ENCODE results near the gene CYP4F11. TPM values are rescaled to one million over a fixed set of nuclear protein-coding genes. Genes with fewer than 3 reads are reported as not detected.
"Not testable (repeated sequence)": the region's sequence is repeated elsewhere in the genome, so short reads cannot be mapped to it uniquely, and the experiment has no call there.

CYP4F11 gene, protein sequence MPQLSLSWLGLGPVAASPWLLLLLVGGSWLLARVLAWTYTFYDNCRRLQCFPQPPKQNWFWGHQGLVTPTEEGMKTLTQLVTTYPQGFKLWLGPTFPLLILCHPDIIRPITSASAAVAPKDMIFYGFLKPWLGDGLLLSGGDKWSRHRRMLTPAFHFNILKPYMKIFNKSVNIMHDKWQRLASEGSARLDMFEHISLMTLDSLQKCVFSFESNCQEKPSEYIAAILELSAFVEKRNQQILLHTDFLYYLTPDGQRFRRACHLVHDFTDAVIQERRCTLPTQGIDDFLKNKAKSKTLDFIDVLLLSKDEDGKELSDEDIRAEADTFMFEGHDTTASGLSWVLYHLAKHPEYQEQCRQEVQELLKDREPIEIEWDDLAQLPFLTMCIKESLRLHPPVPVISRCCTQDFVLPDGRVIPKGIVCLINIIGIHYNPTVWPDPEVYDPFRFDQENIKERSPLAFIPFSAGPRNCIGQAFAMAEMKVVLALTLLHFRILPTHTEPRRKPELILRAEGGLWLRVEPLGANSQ
- 0.17 and 0.44 TPM in 2 replicates for total RNA-seq (2014; rRNA removed; shearing (Covaris generic))

DNA sequence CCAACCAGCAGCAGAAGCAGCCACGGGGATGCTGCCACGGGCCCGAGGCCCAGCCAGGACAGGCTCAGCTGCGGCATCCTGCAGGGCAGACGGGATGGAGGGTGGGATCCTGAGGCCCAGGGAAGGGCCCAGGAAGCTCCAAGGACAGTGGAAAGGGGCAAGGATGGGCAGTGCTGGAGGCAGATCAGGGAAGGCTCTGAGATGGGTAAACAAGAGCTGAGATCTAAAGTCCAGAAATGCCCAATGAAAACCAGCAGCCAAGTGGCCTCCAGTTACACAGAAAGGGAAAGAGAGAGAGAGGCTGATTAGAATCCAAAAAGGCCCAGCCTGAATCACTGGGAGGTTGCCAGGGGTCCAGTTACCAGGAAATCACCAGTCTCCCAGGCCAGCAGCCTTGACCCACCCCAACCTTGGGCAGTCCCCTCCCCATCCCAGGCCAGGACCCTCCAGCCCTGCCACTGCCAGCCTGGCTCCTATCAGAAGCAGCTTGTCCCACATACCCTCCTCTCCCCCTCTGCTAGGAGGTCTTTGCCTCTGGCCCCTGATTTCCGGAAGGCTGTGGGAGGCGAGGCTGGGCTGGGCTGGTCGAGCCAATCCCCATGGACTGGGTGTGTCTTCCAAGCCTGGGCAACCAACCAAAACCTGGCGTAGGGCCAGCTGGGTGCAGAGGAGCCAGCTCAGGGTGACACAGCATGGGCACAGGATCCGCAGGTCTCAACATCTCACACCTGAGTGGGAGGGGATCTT lies at the start of gene CYP4F11:
CYP4F11 (minus strand) TSS at position 198 of the 747 bp plus-strand sequence; CDS start at position 77, 121 bp downstream.
- DNase-seq (ENCODE audit: low read depth): peak; percentile 56

DNA sequence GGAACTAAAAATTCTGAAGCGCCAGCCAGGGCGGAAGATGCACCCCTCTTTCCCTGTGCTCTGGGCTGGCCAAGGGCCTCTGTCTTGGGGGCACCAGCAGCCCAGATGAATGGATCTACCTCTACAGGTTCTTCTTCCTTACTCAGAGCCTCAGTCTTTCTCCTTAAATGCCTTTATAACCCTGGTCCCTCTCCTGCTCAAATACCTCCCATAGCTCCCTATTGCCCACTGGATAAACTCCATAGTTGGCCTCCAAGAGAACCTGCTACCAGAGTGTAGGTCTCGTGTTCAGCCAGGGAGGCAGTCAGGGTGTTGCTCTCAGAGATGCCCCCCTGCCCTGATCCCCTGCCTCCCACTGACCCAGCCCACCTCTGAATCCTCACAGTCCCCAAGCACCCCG lies 45.0 kb upstream of the CYP4F11 start:
- DNase-seq (ENCODE audit: low read depth): no peak

DNA sequence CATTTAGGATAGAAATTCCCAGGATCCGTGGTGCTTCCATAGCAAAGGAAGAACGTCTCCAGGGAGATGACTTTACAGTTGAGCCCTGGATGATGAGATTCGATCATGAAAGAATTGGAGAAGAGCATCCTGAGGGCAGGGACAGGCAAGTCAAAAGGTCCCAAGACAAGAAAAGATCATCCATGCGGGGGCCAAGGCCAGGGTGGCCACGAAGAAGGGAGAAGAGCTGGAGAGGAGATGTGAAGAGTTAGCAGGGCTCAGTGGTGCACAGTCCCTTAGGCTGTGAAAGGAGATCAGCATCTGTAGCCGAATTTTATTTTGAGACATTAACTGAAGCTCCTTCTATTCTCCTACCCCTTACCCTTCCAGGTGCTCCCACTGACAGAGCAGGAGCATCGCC lies 43.4 kb upstream of the CYP4F11 start:
- DNase-seq (ENCODE audit: low read depth): no peak

DNA sequence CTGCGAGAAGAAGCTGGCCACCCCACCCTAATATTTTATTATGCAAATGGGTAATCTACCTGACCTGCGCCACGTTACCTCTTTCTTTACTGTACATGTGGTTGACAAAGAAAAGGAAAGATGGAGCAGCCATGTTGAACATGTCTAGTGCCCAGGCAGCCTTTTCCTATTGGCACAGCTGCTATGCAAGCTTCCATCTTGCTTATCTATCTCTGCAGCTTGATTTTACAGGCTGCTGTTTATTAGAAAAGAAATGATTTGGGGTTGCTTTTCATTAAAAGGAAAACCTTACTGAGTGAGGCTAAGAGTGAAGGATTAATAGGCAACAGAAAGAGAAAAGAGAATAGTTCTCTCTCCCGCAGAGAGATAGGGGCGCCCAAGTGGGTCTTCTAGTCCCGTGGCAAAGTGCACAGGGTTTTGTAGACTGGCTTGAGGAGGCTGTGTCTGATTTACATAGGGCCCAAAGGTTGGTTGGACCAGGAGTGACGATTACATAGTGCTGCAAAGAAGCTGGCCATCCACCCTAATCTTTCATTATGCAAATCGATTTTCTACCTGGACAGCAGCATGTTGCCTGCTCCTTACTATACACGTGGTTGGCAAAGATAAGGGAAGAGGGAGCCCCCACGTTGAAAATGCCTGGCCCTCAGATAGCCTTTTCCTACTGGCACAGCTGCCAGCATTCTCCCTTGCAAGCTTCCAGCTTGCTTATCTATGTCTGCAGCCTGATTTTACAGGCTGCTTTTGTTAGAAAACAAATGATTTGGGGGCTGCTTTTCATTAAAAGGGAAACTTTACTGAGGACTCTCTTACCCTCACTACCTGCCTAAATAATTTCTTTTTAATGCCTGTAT lies 42.7 kb upstream of the CYP4F11 start:
- DNase-seq (ENCODE audit: low read depth): no peak

DNA sequence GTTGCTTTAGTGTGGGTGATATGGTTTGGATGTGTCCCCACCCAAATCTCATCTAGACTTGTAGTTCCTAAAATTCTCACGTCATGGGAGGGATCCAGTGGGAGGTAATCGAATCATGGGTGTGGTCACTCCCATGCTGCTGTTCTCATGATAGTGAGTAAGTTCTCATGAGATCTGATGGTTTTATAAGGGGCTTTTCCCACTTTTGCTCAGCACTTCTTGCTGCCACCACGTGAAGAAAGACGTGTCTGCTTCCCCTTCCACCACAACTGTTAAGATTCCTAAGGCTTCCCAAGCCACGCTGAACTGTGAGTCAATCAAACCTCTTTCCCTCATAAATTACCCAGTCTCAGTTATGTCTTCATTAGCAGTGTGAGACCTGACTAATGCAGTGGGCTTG lies 40.5 kb upstream of the CYP4F11 start:
- DNase-seq (ENCODE audit: low read depth): no peak

DNA sequence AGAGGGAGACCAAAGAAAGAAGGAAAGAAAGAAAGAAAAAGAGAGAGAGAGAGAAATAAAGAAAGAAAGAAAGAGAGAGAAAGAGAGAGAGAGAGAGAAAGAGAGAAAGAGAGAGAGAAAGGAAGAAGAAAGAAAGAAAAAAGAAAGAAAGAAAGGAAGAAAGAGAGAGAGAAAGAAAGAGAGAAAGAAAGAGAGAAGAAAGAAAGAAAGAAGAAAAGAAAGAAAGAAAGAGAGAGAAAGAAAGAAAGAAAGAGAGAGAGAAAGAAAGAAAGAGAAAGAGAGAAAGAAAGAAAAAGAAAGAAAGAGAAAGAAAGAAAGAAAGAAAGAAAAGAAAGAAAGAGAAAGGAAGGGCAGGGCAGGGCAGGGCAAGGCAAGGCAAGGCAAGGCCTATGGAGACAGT lies 37.7 kb upstream of the CYP4F11 start:
- not testable (repeated sequence) for DNase-seq (ENCODE audit: low read depth)

DNA sequence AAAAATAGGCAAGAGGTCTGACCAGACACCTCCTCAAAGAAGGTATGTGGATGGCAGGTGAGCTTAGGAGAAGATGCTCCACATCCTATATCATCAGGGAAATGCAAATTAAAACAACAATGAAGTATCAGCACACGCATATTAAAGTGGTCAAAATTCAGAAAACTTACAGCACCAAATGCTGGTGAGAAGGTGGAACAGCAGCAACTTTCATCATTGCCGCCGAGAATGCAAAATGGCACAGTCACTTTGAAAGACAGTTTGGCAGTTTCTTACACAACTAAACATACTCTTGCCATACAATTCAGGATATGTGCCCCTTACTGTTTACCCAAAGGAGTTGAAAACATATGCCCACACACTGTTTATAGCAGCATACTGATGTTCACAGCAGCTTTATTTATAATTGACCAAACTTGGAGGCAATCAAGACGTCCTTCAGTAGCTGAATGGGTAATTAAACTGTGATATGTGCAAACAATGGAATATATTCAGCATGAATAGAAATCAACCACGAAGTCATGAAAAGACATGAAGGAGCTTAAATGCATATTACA lies 37.0 kb upstream of the CYP4F11 start:
- no peak for DNase-seq (ENCODE audit: low read depth)

DNA sequence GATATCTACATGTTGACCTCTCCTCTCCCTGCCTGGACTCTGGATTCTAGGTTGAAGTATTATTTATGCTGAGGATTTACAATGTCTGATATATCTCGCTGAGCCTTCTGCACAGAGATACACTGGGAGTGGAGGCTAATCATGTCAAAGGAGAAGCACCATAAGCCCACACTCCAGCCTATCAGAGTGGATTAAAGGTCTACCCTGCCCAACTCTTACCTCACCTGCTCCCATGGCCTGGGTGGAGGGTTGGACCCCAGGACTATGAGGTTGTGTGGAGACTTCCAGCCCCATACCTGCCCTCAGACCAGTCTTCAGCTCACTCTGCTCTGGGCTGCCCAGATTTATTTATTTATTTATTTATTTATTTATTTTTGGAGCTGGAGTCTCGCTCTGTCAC lies 29.9 kb upstream of the CYP4F11 start:
- DNase-seq (ENCODE audit: low read depth): no peak

DNA sequence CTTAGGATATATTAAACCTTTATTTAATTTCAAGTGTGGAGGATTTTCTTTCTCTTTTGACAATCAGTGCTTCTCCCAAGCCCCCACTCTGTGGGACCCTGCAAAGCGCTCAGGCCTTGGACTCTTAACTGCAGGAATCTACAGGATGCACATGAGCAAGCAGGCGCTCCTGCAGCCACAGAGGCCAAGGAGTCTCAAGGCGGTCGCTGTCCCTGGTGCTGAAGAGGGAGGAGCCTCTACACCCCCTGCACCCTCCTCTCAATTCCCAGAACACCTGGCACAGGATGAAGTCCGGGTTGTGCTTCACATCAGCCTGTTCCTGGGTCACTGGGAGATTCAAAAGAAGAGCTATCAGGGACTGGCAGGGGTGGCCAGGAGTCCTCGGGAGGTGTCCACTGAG lies 28.0 kb upstream of the CYP4F11 start:
- DNase-seq (ENCODE audit: low read depth): no peak

DNA sequence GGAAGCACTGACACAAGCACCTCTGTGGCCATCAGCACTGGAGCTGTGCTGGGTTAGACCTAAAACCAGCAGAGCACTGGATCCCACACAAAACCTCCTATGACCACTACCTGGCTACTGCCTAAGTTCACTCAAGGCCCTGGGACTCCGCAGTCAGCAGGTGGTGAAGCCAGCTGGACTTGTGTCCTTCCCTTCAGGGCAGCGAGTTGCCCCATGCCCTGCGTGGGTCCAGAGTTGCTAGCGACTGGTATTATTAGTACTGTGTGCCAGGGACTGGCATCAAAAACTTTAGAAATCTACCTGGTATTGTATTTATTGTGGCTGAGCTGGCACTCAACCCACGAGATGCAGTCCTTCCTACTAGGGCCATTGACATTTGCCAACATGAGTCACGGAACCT lies 20.5 kb upstream of the CYP4F11 start:
- DNase-seq (ENCODE audit: low read depth): no peak

DNA sequence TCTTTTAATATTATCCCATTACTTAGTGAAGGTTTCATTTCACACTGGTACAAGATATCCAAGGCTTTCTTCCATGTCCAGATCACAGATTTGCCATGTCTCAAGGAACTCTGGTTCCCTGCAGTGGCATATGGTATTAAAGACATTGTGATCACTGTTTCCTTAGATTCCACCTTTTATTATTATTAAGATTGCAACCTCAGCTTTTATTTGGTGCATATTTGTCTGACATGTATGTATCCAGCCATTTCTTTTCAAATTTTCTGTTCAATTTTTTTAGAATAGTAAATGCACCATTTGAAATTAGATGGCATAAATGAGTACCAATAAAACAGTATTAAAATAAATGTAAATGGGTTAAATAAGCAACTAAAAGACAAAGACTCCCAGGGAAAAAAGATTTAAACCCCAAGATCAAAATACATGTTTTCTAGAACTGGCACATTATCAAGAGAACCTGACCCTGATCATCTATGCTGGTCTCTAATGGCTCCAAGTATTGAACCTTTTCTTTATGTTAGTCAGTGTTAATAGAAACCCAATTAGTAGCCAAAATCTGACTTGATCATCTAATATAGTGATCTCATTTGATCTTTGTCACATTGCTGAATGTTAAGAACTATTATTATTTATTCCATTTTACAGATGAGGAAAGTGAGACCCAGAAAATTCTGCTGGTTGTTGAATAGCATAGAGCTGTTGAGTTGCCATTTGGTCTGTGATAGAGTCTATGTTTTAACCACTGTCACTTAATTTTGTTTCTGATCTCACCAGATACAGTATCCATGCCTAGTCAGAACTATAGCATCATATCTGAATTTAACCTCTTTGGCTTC lies 14.1 kb upstream of the CYP4F11 start, which contains the start of gene OR10H4:
OR10H4 (plus strand) TSS at position 786 of the 836 bp plus-strand sequence; CDS start at position 786, 0 bp downstream.
- DNase-seq (ENCODE audit: low read depth): no peak

DNA sequence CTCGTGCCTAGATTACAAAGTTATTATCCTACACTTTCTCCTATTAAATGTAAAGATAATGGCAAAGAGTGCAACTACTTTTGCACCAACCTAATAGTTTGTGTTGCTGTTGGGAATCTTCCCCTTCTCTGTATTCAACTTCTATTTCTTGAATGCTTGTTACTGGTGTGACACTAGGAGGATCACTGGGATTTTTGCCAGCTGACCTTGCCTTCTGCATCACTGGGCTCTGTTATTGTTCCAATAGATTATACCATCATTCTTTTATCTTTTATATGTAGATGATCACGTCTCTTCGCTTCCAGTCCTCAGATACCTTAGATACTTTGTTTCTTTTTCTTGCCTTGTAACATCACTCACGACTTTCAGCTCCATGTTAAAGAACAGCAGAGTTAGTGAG lies 11.0 kb upstream of the CYP4F11 start:
- DNase-seq (ENCODE audit: low read depth): no peak

DNA sequence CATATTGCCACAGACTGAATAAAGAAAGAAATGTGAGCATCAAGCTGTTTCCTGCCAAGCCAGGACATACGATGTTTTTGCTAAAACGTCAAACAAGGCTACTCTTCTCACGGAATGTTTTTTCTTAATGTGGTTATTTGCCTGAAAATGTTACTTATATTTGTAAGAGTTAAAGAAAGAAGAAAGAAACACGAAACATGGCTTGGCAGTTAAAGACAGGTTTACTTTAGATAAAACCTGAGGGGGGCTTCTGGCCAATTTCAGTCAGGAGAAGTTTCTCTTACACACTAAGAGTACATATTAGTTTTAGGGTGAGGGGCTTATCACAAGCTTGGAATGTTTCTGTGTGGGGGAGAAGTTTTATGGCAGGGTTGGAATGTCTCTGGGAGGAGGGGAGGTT lies 10.1 kb upstream of the CYP4F11 start:
- no peak for DNase-seq (ENCODE audit: low read depth)

DNA sequence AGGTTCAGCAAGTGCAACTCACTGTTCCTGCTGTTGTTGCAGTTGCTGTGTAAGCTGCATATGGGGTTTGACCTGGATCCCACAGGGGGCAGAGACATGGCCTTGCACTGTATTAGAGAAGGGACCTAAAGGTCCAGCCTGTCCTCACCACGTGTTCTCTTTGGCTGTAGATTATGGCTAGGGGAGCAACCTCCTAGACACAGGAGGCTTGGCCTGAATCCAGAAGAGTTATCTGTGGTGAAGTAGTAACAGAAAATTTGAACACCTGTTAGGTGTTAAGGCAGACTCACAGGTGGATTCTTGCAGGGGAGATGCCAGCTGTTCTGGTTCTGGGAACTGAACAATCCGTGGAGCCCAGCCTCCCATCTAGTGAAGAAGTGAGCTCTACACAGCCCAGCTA lies 3.4 kb upstream of the CYP4F11 start:
- DNase-seq (ENCODE audit: low read depth): no peak

DNA sequence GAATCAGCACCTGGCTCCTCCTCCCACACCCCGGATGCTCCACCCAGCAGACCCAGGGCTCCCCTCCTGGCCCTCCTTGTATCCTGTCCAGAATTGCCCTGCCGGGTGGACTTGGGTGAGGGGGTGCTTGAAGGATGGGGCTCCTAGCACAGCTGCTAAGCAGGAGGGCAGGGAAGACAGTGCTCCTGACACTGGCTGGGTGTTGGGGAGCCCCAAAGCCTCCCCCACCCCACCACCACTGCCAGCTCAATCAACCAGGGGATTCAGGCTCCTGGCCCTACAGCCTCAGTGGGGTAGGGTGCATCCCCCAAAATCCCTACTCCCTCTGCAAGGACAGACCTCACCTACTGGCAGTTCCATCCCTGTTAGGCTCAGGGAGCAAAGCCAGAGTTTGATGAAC lies 2.6 kb upstream of the CYP4F11 start:
- no peak for DNase-seq (ENCODE audit: low read depth)

DNA sequence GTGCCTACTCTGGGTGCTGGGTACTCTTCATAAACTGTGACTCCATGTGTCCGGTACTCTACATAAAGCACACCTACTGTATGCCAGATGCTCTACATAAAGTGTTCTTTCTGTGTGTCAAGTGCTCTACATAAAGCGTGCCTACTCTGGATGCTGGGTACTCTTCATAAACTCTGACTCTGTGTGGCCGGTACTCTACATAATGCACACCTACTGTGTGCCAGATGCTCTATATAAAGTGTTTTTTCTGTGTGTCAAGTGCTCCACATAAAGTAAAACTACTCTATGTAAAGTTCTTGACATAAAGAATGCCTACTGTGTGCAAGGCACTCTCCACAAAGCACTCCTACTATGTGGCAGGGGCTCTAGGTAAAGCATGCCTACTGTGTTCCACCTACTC lies 1.8 kb upstream of the CYP4F11 start:
- DNase-seq (ENCODE audit: low read depth): no peak

DNA sequence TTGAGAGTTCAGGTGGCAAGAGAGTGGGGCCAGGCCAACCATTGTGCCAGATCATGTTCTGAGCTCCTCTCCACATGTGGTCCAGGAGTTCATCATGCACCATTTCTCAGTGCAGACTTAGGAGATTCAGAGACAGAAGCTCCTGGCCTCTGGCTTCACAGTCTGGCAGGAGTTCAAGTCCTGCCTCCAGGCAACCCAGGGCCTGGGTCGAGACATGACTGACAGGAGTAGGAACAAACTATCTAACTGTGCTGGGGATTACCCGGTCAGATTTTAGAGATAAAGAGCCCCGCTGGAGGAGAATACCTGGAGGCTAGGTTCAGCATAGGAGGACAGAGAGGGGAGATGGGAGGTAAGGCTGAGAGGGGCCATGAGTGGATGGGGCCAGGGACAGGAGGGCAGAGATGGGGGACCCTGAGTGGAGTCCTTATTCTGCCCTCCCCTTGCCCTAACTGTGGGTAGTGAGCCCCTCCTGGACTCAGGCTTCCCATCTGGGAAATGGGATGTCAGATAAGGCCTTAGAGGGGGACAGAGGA lies 906 bp upstream of the CYP4F11 start:
- DNase-seq (ENCODE audit: low read depth): peak; percentile 21

DNA sequence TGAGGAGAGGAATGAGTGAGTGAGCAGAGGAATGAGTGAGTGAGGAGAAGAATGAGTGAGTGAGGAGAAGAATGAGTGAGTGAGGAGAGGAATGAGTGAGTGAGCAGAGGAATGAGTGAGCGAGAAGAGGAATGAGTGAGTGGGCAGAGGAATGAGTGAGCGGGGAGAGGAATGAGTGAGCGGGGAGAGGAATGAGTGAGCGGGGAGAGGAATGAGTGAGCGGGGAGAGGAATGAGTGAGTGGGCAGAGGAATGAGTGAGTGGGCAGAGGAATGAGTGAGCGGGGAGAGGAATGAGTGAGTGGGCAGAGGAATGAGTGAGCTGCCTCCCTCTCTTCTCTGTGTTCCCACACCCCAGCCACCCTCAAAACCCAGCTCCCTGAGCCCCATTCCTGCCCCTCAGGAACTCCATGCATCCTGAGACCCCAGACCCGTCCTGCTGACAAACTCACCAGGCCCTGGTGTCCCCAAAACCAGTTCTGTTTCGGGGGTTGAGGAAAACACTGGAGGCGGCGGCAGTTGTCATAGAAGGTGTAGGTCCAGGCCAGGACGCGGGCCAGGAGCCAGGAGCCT lies 483 bp downstream of the CYP4F11 start:
- not testable (repeated sequence) for DNase-seq (ENCODE audit: low read depth)

DNA sequence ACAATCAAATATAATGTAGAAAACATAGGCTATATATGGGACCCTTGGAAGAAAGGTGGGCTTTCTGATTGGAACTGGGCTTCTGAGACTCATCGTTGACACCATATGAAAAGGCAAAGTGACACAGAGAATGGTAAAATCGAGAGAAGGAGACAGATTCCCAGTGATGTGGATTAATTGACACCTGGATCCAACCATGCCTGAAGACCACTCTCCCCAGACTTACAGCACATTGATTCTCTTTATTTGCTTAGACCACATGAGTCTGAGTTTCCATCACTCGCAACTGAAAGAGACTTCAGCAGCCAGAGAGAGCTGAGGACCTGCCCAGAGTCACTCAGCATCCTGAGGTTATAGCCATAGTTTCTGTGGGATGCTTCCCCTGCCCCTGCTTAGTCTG lies 6.0 kb downstream of the CYP4F11 start:
- DNase-seq (ENCODE audit: low read depth): no peak

DNA sequence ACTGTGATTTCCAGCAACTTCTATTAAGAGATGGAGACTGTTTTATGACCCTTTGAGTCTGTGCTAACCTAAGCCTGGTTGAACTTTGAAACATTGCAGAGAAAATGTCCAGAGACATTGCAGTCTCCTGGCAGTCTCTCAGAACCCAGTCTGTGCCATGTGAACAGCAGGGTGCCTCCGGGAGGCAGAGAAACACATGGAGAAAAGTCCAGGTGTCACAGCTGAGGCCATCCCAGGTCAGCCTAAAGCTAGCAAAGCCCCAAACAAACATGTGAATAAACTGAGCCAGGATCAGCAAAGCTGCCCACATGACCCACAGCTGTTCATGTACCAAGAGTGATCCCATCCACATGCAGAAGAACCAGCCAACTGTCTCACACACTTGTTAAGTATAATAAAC lies 7.8 kb downstream of the CYP4F11 start:
- DNase-seq (ENCODE audit: low read depth): no peak
